Endothelial cell (in vitro differentiated cells): ENCODE data around the gene SLC38A6. TPM values are rescaled to one million over a fixed set of nuclear protein-coding genes. Genes with fewer than 3 reads are reported as not detected.

Experiments used
- DNase-seq: peaks from one replicate; pipeline ENCODE4 v3.0.0; 2021; ENCODE audit warnings: low spot score
- H3K27ac Mint-ChIP-seq: one replicate; pipeline ENCODE4 v1.8.0; 2021; ENCODE audit warnings: mixed read lengths, inconsistent platforms; ENCODE audit not compliant: unreplicated experiment
- H3K27me3 Mint-ChIP-seq: one replicate; pipeline ENCODE4 v1.8.0; 2021; ENCODE audit warnings: mild to moderate bottlenecking, moderate library complexity, mixed read lengths, inconsistent platforms; ENCODE audit not compliant: unreplicated experiment
- H3K36me3 Mint-ChIP-seq: one replicate; pipeline ENCODE4 v1.8.0; 2021; ENCODE audit warnings: mild to moderate bottlenecking, low read depth, mixed read lengths, inconsistent platforms; ENCODE audit not compliant: unreplicated experiment
- H3K4me1 Mint-ChIP-seq: one replicate; pipeline ENCODE4 v1.8.0; 2021; ENCODE audit warnings: mild to moderate bottlenecking, mixed read lengths, inconsistent platforms; ENCODE audit not compliant: unreplicated experiment
- H3K4me3 Mint-ChIP-seq: one replicate; pipeline ENCODE4 v1.8.0; 2021; ENCODE audit warnings: mild to moderate bottlenecking, mixed read lengths, inconsistent platforms; ENCODE audit not compliant: unreplicated experiment
- H3K9me3 Mint-ChIP-seq: one replicate; pipeline ENCODE4 v1.8.0; 2021; ENCODE audit warnings: mixed read lengths, inconsistent platforms; ENCODE audit not compliant: unreplicated experiment
- CTCF ChIP-seq: fragments of 200-600 bp; sonication (generic); IDR thresholded peaks from one replicate; pipeline ENCODE4 v1.5.0; 2021; ENCODE audit warnings: antibody characterized with exemption; ENCODE audit not compliant: unreplicated experiment
- total RNA-seq: library from RNA; stranded (reverse); fragmentation: NEBNext Ultra II Directional; extraction: Animal tissue kit (Norgen Biotek cat#: 25700); gene quantifications from one replicate; pipeline ENCODE4 v1.2.1, GENCODE V29; 2021; ENCODE audit not compliant: unreplicated experiment

Gene SLC38A6
- total RNA-seq, 1 donor from 2014 or later: 10.1 TPM

DNA sequence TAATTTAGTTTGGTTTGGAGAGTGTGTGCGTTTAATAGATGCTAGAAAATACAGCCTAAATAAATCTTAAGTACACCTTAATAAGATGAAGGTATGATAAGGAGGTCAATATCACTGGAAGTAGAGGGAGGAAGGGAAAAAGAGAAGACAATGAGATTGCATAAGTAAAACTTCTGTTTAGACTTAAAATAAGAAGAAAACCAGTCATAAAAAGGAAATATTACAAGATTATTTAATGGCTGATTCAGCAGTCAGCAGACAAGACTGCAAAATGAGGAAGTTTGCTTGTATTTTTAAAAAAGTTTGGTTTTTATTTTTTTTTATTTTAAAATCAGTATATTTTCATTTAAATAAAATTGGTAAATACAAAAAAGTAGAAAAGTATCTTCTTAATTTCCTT is 3.2 kb downstream of the SLC38A6 start:
- no peak for DNase-seq
- Mint-ChIP-seq H3K36me3 (no peaks in the 10 kb centered on the region), H3K4me1 (no peaks in the 10 kb centered on the region), H3K4me3 (no peak overlapping the region), H3K9me3 (no peaks in the 10 kb centered on the region), H3K27ac (no peak overlapping the region), H3K27me3 (no peaks in the 10 kb centered on the region)
- no peak for TF ChIP-seq CTCF

GRCh38 chr14:60986500-60986899 is 5.5 kb downstream of the SLC38A6 start:
- Mint-ChIP-seq H3K36me3 (no peaks in the 10 kb centered on the region), H3K4me1 (no peaks in the 10 kb centered on the region), H3K27me3 (no peaks in the 10 kb centered on the region), H3K4me3 (no peak overlapping the region), H3K9me3 (no peaks in the 10 kb centered on the region), H3K27ac (no peak overlapping the region)
- TF ChIP-seq CTCF: no peak
- no peak for DNase-seq

- Mint-ChIP-seq H3K27me3 (no peaks in the 10 kb centered on the region), H3K4me3 (no peak overlapping the region), H3K4me1 (no peaks in the 10 kb centered on the region), H3K36me3 (no peaks in the 10 kb centered on the region), H3K27ac (no peak overlapping the region), H3K9me3 (no peaks in the 10 kb centered on the region)
- no peak for DNase-seq
- TF ChIP-seq CTCF: no peak
Measured at GRCh38 chr14:60989599-60989998, 8.6 kb downstream of the SLC38A6 start.

- no peak for TF ChIP-seq CTCF
- no peak overlapping the region for H3K27ac Mint-ChIP-seq
- H3K4me1 Mint-ChIP-seq: no peaks in the 10 kb centered on the region
- H3K36me3 Mint-ChIP-seq: peaks cover 12% of the 10 kb centered on the region
- no peak overlapping the region for H3K4me3 Mint-ChIP-seq
- H3K9me3 Mint-ChIP-seq: peaks cover 4% of the 10 kb centered on the region
- DNase-seq: no peak
- no peaks in the 10 kb centered on the region for H3K27me3 Mint-ChIP-seq
Measured at GRCh38 chr14:60998617-60999016, 17.6 kb downstream of the SLC38A6 start.

DNA sequence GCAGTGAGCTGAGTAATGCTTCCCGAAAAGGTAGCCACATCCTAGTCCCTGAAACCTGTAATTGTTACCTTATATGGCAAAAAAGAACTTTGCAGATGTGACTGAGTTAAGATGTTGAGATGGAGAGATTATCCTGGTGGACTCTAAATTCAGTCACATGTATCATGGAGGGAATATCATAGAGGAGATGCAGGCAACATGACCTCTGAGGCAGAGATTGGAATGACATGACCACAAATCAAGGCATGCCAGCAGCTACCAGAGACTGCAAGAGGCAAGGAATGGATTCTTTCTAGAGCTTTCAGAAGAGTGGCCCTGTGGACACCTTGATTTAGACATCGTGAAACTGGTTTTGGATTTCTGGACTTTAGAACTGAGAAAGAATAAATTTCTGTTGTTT is 18.5 kb downstream of the SLC38A6 start:
- peaks cover 4% of the 10 kb centered on the region for H3K9me3 Mint-ChIP-seq
- no peaks in the 10 kb centered on the region for H3K27me3 Mint-ChIP-seq
- no peak overlapping the region for H3K27ac Mint-ChIP-seq
- no peaks in the 10 kb centered on the region for H3K4me1 Mint-ChIP-seq
- H3K4me3 Mint-ChIP-seq: no peak overlapping the region
- DNase-seq: no peak
- peaks cover 12% of the 10 kb centered on the region for H3K36me3 Mint-ChIP-seq
- no peak for TF ChIP-seq CTCF
